ENCODE results near the gene AGBL5.
"Not testable (repeated sequence)": the region's sequence is repeated elsewhere in the genome, so short reads cannot be mapped to it uniquely, and the experiment has no call there.

The AGBL5 gene

GRCh38 chr2:27094353-27094984 is 43.0 kb downstream of the AGBL5 start:
- DNase-seq, result no peak

DNA sequence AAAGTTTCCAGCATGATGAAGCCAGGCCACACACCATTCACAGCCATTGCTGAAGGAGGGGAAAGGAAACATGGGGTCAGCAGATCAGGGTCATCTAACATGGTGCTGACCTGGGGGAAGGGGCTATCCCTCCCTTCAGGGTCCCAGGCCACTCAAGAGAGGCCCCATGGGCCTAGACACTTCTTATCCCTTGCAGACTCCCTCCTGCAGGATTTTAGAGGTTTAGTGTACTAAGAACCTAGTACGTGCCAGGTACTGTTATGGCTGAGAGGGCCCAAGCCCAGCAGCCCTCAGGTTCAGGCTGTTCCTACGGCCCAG is 43.9 kb downstream of the AGBL5 start:
- DNase-seq, result no peak

GRCh38 chr2:27095745-27096651 is 44.5 kb downstream of the AGBL5 start:
- DNase-seq, result peak; percentile 53 to 58

GRCh38 chr2:27096748-27097297 is 45.4 kb downstream of the AGBL5 start:
- DNase-seq, result peak in 1 of 2 donors; percentile 15

DNA sequence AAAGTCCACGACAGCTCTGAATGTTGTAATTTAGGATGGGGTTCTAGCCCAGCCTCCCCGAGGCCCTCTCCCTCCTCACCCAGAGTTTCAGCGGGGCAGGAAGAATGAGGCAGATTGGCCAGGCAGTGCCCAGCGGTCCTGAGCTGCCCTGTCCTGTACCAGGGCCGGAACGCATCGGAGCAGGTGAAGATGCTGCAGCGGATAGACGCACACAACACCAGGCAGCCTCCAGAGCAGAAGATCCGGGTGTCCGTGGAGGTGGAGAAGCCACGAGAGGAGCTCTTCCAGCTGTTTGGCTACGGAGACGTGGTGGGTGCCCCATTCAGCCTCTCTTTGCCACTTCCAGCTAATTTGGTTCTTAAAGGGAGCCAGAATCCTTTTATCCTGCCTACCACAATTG is 45.9 kb downstream of the AGBL5 start:
- DNase-seq, result no peak

- no peak for DNase-seq
Observed at GRCh38 chr2:27099334-27099955, 48.0 kb downstream of the AGBL5 start.

GRCh38 chr2:27100036-27100435 is 48.6 kb downstream of the AGBL5 start:
- DNase-seq, result no peak

- DNase-seq, result no peak
Observed at GRCh38 chr2:27102329-27102728, 50.9 kb downstream of the AGBL5 start.

DNA sequence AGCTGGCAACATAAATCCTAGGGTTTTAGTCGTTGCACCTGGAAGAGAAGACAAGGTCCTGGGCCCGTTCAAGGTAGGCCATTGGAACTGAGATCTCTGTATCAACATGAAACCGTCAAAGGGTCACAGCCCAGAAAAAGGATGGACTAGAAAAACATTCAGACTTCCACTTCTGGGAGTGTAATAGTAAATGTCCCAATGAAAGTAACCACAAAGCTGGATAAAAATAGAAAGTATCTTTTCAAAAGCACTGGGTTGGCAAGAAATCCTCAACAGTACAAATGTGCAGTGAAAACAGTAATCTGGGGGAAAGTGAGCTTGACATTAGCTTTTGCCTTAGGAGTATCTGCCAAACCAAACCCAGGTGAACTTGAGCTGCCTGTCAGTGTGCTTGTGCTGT is 54.5 kb downstream of the AGBL5 start:
- no peak for DNase-seq

GRCh38 chr2:27108221-27108620 is 56.8 kb downstream of the AGBL5 start:
- DNase-seq, result no peak

- DNase-seq, result no peak
Observed at GRCh38 chr2:27109083-27109482, 57.6 kb downstream of the AGBL5 start.

- DNase-seq, result not testable (repeated sequence)
Observed at GRCh38 chr2:27110603-27111352, 59.3 kb downstream of the AGBL5 start.

DNA sequence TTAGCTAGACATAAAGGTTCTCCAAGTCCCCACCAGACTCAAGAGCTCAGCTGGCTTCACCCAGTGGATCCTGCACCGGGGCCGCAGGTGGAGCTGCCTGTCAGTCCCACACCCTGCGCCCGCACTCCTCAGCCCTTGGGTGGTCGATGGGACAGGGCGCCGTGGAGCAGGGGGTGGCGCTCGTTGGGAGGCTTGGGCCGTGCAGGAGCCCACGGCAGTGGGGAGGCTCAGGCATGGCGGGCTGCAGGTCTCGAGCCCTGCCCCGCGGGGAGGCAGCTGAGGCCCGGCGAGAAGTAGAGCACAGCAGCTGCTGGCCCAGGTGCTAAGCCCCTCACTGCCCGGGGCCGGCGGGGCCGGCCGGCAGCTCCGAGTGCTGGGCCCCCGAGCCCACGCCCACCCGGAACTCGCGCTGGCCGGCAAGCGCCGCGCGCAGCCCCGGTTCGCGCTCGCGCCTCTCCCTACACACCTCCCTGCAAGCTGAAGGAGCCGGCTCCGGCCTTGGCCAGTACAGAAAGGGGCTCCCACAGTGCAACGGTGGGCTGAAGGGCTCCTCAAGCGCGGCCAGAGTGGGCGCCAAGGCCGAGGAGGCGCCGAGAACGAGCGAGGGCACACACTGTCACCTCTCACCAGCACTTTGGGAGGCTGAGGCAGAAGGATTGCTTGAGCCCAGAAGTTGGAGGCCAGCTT is 60.1 kb downstream of the AGBL5 start:
- not testable (repeated sequence) for DNase-seq

GRCh38 chr2:27115519-27115918 is 64.1 kb downstream of the AGBL5 start:
- DNase-seq, result no peak

DNA sequence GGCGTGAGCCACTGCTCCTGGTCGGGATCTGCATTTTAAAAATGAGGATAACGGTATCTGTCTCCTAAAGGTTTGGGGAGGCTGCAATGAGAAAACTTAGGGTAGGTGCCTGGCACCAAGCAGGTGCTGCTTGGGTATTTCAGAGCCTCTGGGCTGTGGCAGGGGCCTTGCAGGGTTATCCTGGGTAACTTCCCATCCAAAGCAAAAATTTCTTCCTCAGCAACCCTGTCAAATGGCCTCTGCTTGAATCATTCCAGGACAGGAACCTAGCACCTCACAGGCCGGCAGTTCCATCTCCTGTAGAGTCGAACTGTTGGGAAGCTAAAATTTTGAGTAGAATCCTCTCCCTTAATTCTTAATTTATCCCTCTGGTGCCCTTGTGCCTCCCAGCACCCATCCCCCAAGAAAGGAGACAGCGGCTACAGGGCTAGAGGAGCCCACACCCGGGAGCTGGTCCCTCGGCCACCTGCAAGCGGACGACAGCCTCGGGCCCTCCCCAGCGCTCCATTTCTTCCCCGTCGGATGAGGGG is 66.6 kb downstream of the AGBL5 start:
- no peak for DNase-seq

DNA sequence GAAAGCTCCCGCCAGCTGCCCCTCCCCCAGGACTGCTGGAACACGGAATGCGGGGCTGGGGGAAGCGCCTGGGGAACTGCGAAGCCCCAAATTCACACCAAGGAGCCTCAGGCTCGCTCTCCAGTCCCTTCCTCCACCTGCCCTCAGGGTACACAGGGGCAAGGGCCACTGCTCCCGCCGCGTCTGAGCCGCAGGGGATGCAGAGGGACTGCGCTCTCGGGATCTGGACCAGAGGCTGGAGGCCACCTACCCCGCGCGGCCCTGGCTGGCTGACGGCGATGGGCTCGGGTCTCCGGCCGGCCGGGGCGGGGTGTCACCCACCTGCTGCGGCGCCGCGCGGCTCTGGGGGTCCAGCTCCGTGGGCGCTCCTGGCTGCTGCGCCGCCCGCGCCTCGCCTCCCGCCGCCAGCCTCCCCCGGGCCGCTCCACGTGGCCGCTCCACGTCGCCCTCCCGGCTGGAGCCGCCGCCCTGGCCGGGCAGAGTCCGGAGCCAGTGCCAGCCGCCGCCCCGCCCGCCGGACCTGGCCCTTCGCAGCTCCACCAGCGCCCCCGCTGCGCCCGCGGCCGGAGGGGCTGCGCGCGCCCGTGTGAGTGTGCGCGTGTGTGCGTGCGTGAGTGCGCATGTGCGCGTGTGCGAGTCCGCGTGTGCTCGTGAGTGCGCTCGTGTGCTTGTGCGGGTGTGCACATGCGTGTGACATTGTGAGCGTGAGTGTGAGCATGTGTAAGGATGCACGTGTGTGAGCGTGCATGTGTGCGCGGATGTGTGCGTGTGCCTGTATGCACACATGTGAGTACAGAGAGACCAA is 67.3 kb downstream of the AGBL5 start, which contains the start of gene CGREF1:
Gene CGREF1, minus strand, starts transcription at position 604 of the 805 bp plus-strand sequence. CDS start 14,762 bp downstream, outside the sequence.
- DNase-seq, result no peak

GRCh38 chr2:27119330-27119670 is 67.8 kb downstream of the AGBL5 start:
- not testable (repeated sequence) for DNase-seq

Measured in CD4-positive, alpha-beta T cell treated with Interleukin-1 beta for 1 hour (primary cell).